CD14-positive monocyte (primary cell): ENCODE measurements around the gene PROZ. TPM values are rescaled to one million over a fixed set of nuclear protein-coding genes. Genes with fewer than 3 reads are reported as not detected.
A peak's percentile ranks its signal among the peaks of the same experiment; 100 is the strongest.

Experiments used
- DNase-seq, 3 donors: peaks; one replicate each; pipeline ENCODE4 v3.0.0-alpha.2; 2011 to 2022
- H2AFZ ChIP-seq: 2 replicates; pipeline ENCODE4 v1.6.0; 2012; ENCODE audit warnings: mild to moderate bottlenecking, low read depth, low read length, inconsistent platforms; ENCODE audit not compliant: insufficient read depth, poor library complexity, severe bottlenecking
- H3K27ac ChIP-seq, 2 donors: 1 replicate in 1 of 2; 2 replicates in 1 of 2; pipeline ENCODE4 v1.5.1; 2012 to 2013; ENCODE audit warnings: low read length in 2 of 2, control low read depth in 1 of 2, inconsistent platforms in 1 of 2, low read depth in 1 of 2, mild to moderate bottlenecking in 1 of 2
- H3K27me3 ChIP-seq, 2 donors: one replicate each; pipeline versions ENCODE4 v1.6.0 to v1.6.1; 2011 to 2013; ENCODE audit warnings: low read length in 2 of 2; ENCODE audit not compliant: control insufficient read depth in 2 of 2, insufficient read depth in 2 of 2
- H3K36me3 ChIP-seq, 2 donors: replicated peaks in 1 of 2; 1 replicate in 1 of 2; 2 replicates in 1 of 2; pipeline versions ENCODE4 v1.5.1 to v1.6.1; 2012 to 2013; ENCODE audit warnings: low read length in 2 of 2, control low read depth in 1 of 2, inconsistent platforms in 1 of 2, mild to moderate bottlenecking in 1 of 2; ENCODE audit not compliant: insufficient read depth in 2 of 2, control insufficient read depth in 1 of 2
- H3K4me1 ChIP-seq, 2 donors: 1 replicate in 1 of 2; 2 replicates in 1 of 2; pipeline versions ENCODE4 v1.5.1 to v1.6.1; 2012 to 2013; ENCODE audit warnings: low read length in 2 of 2, control low read depth in 1 of 2, inconsistent platforms in 1 of 2, mild to moderate bottlenecking in 1 of 2, moderate library complexity in 1 of 2; ENCODE audit not compliant: insufficient read depth in 2 of 2, control insufficient read depth in 1 of 2
- H3K4me2 ChIP-seq: replicated peaks from 2 replicates; pipeline ENCODE3; 2012; ENCODE audit warnings: low read length, moderate library complexity, mild to moderate bottlenecking; ENCODE audit not compliant: poor library complexity, severe bottlenecking; ENCODE audit errors: extremely low read depth
- H3K4me3 ChIP-seq, 3 experiments: fragments of 200-600 bp in 1 of 3; sonication (generic) in 1 of 3; replicated peaks in 1 of 3; 1 replicate in 2 of 3; 2 replicates in 1 of 3; pipeline ENCODE4 v1.5.1; 2011 to 2013; ENCODE audit warnings: low read length in 3 of 3, mild to moderate bottlenecking in 3 of 3, control low read depth in 2 of 3, low read depth in 2 of 3, inconsistent platforms in 1 of 3, moderate library complexity in 1 of 3
- H3K79me2 ChIP-seq: 2 replicates; pipeline ENCODE4 v1.6.0; 2012; ENCODE audit warnings: mild to moderate bottlenecking, control low read depth, inconsistent platforms, low read length, moderate library complexity; ENCODE audit not compliant: insufficient read depth
- H3K9ac ChIP-seq: 2 replicates; pipeline ENCODE4 v1.6.0; 2017; ENCODE audit warnings: low read length, mild to moderate bottlenecking; ENCODE audit not compliant: insufficient read depth, poor library complexity, severe bottlenecking
- H3K9me3 ChIP-seq, 2 donors: replicated peaks in 1 of 2; 1 replicate in 1 of 2; 2 replicates in 1 of 2; pipeline versions ENCODE4 v1.5.1 to v1.6.1; 2012 to 2013; ENCODE audit warnings: low read length in 2 of 2, control low read depth in 1 of 2; ENCODE audit not compliant: control insufficient read depth in 1 of 2, insufficient read depth in 1 of 2
- H4K20me1 ChIP-seq: 2 replicates; pipeline ENCODE4 v1.6.0; 2012; ENCODE audit warnings: mild to moderate bottlenecking, low read length, control low read depth, moderate library complexity; ENCODE audit not compliant: insufficient read depth
- H3K27ac Mint-ChIP-seq, 7 donors: one replicate each; pipeline ENCODE4 v1.8.0; 2020; ENCODE audit warnings: mild to moderate bottlenecking in 7 of 7, mixed read lengths in 7 of 7, moderate library complexity in 6 of 7, inconsistent platforms in 2 of 7
- H3K27me3 Mint-ChIP-seq, 3 donors: one replicate each; pipeline ENCODE4 v1.8.0; 2021 to 2022; ENCODE audit warnings: low read depth in 3 of 3, mild to moderate bottlenecking in 3 of 3, mixed read lengths in 3 of 3, moderate library complexity in 3 of 3, inconsistent platforms in 1 of 3
- H3K36me3 Mint-ChIP-seq, 2 donors: one replicate each; pipeline ENCODE4 v1.8.0; 2020; ENCODE audit warnings: mixed read lengths in 2 of 2, inconsistent platforms in 1 of 2, mild to moderate bottlenecking in 1 of 2
- H3K4me1 Mint-ChIP-seq: one replicate; pipeline ENCODE4 v1.8.0; 2020; ENCODE audit warnings: mild to moderate bottlenecking, mixed read lengths
- H3K4me3 Mint-ChIP-seq, 2 donors: one replicate each; pipeline ENCODE4 v1.8.0; 2020; ENCODE audit warnings: mild to moderate bottlenecking in 2 of 2, mixed read lengths in 2 of 2, moderate library complexity in 1 of 2
- H3K9me3 Mint-ChIP-seq, 7 donors: one replicate each; pipeline ENCODE4 v1.8.0; 2020 to 2022; ENCODE audit warnings: mixed read lengths in 7 of 7, mild to moderate bottlenecking in 6 of 7, moderate library complexity in 6 of 7, inconsistent platforms in 2 of 7
- WGBS: methylation state at CpG from one replicate; pipeline ENCODE4 v1.1.5; 2013; ENCODE audit warnings: missing lambda C conversion rate; ENCODE audit not compliant: insufficient coverage; 5-methylcytosine and 5-hydroxymethylcytosine counted together
- intact Hi-C, 2 donors: fragments of 100-400 bp; cut with micrococcal nuclease; formaldehyde crosslinking; loops; one replicate each; pipeline versions ENCODE4 v1.15.0 to v1.15.1; 2023
- polyA plus RNA-seq, 3 donors: library from polyadenylated mRNA; depleted of rRNA in 1 of 3; unstranded in 2 of 3; stranded (reverse) in 1 of 3; fragments of 300-500 nt in 2 of 3; fragments of >200 nt in 1 of 3; fragmentation: Illumina TruSeq in 2 of 3; gene quantifications; 1 replicate in 2 of 3; 2 replicates in 1 of 3; pipeline ENCODE4 v1.2.3, GENCODE V29; 2012 to 2021
- TF ChIP-seq, protein P1 (sequence below): fragments of 200-600 bp; IDR thresholded peaks from one replicate; pipeline ENCODE4 v1.8.0; 2022; ENCODE audit warnings: antibody characterized with exemption, mild to moderate bottlenecking

The PROZ gene
- polyA plus RNA-seq, 3 donors = not detected

DNA sequence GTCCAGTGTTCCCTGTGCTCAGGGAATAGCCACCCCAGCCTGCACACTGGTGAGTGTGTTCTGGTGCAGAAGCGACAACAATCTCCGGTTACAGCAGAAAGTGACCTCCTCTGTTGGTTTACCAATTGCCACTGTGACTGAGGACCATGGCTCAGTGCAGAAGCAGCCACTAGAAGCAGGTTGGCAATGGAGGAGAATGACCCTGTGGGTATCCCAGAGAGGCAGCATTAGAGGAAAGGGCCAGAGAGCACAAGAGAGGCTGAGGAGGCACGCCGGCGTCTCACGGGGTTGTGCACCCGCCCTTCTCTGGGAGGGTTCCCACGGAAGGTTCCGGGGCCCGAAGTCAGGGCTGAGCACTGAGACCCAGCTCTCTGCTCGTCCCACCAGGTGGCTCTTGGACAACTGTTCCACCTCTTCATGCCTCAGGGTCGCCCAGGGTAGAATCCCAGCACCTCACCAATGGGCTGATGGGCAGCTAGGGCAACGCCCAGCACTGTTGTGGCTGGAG lies 14.0 kb downstream of the PROZ start:
- intact Hi-C loops = no loop called here
- Histone ChIP-seq H3K9me3 (peaks cover 0 to 13% of the 10 kb centered on the region in 2 donors), H3K79me2 (no peaks in the 10 kb centered on the region), H3K27me3 (no peaks in the 10 kb centered on the region), H3K36me3 (peaks cover 0 to 10% of the 10 kb centered on the region in 2 donors), H3K27ac (peak overlapping the region in 1 of 2 donors; percentile 12), H4K20me1 (no peaks in the 10 kb centered on the region), H3K4me2 (no peak overlapping the region), H3K4me3 (no peak overlapping the region), H3K4me1 (peaks cover 11 to 32% of the 10 kb centered on the region in 2 donors), H3K9ac (no peak overlapping the region), H2AFZ (no peak overlapping the region)
- peaks cover 6 to 15% (median 11%) of the 10 kb centered on the region in 7 donors for H3K9me3 Mint-ChIP-seq
- peak overlapping the region in 1 of 7 donors; percentile 49 for H3K27ac Mint-ChIP-seq
- TF ChIP-seq, protein P1, sequence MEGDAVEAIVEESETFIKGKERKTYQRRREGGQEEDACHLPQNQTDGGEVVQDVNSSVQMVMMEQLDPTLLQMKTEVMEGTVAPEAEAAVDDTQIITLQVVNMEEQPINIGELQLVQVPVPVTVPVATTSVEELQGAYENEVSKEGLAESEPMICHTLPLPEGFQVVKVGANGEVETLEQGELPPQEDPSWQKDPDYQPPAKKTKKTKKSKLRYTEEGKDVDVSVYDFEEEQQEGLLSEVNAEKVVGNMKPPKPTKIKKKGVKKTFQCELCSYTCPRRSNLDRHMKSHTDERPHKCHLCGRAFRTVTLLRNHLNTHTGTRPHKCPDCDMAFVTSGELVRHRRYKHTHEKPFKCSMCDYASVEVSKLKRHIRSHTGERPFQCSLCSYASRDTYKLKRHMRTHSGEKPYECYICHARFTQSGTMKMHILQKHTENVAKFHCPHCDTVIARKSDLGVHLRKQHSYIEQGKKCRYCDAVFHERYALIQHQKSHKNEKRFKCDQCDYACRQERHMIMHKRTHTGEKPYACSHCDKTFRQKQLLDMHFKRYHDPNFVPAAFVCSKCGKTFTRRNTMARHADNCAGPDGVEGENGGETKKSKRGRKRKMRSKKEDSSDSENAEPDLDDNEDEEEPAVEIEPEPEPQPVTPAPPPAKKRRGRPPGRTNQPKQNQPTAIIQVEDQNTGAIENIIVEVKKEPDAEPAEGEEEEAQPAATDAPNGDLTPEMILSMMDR = no peak
- no peak overlapping the region for H3K4me3 Mint-ChIP-seq
- H3K4me1 Mint-ChIP-seq = peaks cover 30% of the 10 kb centered on the region
- WGBS = 98% methylated on average over 11 of the region's 13 CpGs
- peaks cover 29 to 45% of the 10 kb centered on the region in 2 donors for H3K36me3 Mint-ChIP-seq
- peaks cover 0 to 6% (median 2%) of the 10 kb centered on the region in 3 donors for H3K27me3 Mint-ChIP-seq
- DNase-seq = no peak

DNA sequence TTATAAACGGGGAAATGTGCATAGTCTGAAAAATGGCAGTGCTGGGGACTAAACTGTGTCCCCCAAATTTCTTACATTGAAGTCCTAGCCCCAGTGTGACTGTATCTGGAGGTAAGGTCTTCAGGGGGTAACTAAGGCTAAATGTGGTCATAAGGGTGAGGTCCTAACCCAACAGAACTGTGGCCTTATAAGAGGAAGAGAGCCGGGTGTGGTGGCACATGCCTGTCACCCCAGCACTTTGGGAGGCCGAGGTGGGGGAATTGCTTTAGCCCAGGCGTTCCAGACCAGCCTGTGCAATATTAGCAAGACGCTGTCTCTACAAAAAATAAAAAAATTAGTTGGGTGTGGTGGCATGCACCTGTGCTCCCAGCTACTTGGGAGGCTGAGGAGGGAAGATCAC lies 17.8 kb downstream of the PROZ start:
- peaks cover 53 to 69% of the 10 kb centered on the region in 2 donors for H3K36me3 Mint-ChIP-seq

More for the DNA sequence above, 17.8 kb downstream of the PROZ start:
- Histone ChIP-seq H3K27ac (peak overlapping the region; percentile 71 to 88), H3K27me3 (no peaks in the 10 kb centered on the region), H3K79me2 (no peaks in the 10 kb centered on the region), H4K20me1 (no peaks in the 10 kb centered on the region), H3K9me3 (peaks cover 0 to 10% of the 10 kb centered on the region in 2 donors), H3K4me3 (no peak overlapping the region), H3K4me2 (no peak overlapping the region), H3K4me1 (peaks cover 11 to 26% of the 10 kb centered on the region in 2 donors), H2AFZ (no peak overlapping the region), H3K9ac (peak overlapping the region; percentile 52), H3K36me3 (peaks cover 34 to 47% of the 10 kb centered on the region in 2 donors)
- TF ChIP-seq, protein P1 = no peak
- WGBS = 30% methylated on average over 4 of the region's 5 CpGs
- H3K4me3 Mint-ChIP-seq = no peak overlapping the region
- peaks cover 23% of the 10 kb centered on the region for H3K4me1 Mint-ChIP-seq
- H3K27me3 Mint-ChIP-seq = peaks cover 0 to 6% (median 2%) of the 10 kb centered on the region in 3 donors
- H3K9me3 Mint-ChIP-seq = peaks cover 4 to 11% (median 8%) of the 10 kb centered on the region in 7 donors
- peak overlapping the region; percentile 93 to 99 (median 94) for H3K27ac Mint-ChIP-seq
- peak; percentile 79 to 98 (median 95) for DNase-seq
- intact Hi-C loops = no loop called here
